OCI-LY3 (cell line): ENCODE results near the gene ZBTB44.
"Not testable (repeated sequence)": the region's sequence is repeated elsewhere in the genome, so short reads cannot be mapped to it uniquely, and the experiment has no call there.

ENCODE experiments used
- EZH2phosphoT487 ChIP-seq: fragments of 200-600 bp; shearing (Covaris generic); IDR thresholded peaks from 2 replicates; pipeline ENCODE4 v1.6.1; 2018; ENCODE audit warnings: antibody characterized with exemption, mixed run types, low read depth
- TF ChIP-seq, protein P1 (sequence below): fragments of 200-600, 300-600 bp; sonication (generic); IDR thresholded peaks from 2 replicates; pipeline ENCODE4 v1.5.1; 2014; ENCODE audit warnings: antibody characterized with exemption, low read length, low read depth

DNA sequence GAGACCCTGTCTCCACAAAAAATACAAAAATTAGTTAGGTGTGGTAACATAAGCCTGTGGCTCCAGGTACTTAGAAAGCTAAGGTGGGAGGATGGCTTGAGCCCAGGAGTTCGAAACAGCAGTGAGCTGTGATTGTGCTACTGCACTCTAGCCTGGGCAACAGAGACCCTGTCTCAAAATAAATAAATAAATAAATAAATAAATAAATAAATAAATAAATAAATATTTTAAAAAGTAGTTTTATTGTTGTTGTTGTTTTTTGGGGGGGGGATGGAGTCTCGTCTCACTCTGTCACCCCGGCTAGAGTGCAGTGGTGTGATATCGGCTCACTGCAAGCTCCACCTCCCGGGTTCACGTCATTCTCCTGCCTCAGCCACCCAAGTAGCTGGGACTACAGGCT lies 33.4 kb downstream of the ZBTB44 start:
- TF ChIP-seq, protein P1, sequence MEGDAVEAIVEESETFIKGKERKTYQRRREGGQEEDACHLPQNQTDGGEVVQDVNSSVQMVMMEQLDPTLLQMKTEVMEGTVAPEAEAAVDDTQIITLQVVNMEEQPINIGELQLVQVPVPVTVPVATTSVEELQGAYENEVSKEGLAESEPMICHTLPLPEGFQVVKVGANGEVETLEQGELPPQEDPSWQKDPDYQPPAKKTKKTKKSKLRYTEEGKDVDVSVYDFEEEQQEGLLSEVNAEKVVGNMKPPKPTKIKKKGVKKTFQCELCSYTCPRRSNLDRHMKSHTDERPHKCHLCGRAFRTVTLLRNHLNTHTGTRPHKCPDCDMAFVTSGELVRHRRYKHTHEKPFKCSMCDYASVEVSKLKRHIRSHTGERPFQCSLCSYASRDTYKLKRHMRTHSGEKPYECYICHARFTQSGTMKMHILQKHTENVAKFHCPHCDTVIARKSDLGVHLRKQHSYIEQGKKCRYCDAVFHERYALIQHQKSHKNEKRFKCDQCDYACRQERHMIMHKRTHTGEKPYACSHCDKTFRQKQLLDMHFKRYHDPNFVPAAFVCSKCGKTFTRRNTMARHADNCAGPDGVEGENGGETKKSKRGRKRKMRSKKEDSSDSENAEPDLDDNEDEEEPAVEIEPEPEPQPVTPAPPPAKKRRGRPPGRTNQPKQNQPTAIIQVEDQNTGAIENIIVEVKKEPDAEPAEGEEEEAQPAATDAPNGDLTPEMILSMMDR: not testable (repeated sequence)
- not testable (repeated sequence) for TF ChIP-seq EZH2phosphoT487
